ENCODE data around the gene TDRD6. TPM values are rescaled to one million over a fixed set of nuclear protein-coding genes. Genes with fewer than 3 reads are reported as not detected.
"Not testable (repeated sequence)": the region's sequence is repeated elsewhere in the genome, so short reads cannot be mapped to it uniquely, and the experiment has no call there.

Gene TDRD6
- total RNA-seq, 1 experiment from 2014 or later, result 0.02 TPM

GRCh38 chr6:46645265-46645664 is 42.4 kb upstream of the TDRD6 start:
- no peak overlapping the region for H3K18ac ChIP-seq (ENCODE audit: insufficient read length, low read depth, low read length)
- H3K14ac ChIP-seq (ENCODE audit: insufficient read depth, low read length), result no peak overlapping the region
- H2BK5ac ChIP-seq (ENCODE audit: insufficient read length, low read length), result no peak overlapping the region
- Mint-ChIP-seq H3K27ac (no peak overlapping the region), H3K27me3 (ENCODE audit: low read depth) (no peaks in the 10 kb centered on the region), H3K4me3 (no peak overlapping the region), H3K4me1 (peaks cover 0 to 3% of the 10 kb centered on the region in 2 experiments; a peak in 1 of 4 replicates), H3K36me3 (ENCODE audit: insufficient read depth in 1 of 3, low read depth in 3 of 3) (0 out of 7 replicates have a peak, but pooled peaks cover 0 to 4% (median 0%) of the 10 kb centered on the region in 3 experiments), H3K9me3 (no peaks in the 10 kb centered on the region)
- no peak overlapping the region for H2BK12ac ChIP-seq (ENCODE audit: insufficient read length, low read depth, low read length)
- no CpG with 5 or more reads among the region's 1 CpG for WGBS (ENCODE audit: extremely low coverage, insufficient read length, low lambda C conversion rate)
- no peak overlapping the region for H3K56ac ChIP-seq (ENCODE audit: insufficient read length, low read depth, low read length)
- no peak overlapping the region for H4K91ac ChIP-seq (ENCODE audit: insufficient read length, low read depth, low read length)
- H4K8ac ChIP-seq (replicated peaks; ENCODE audit: insufficient read length, low read depth, low read length), result no peak overlapping the region
- no peaks in the 10 kb centered on the region for H3K79me1 ChIP-seq (ENCODE audit: insufficient read depth, low read depth, low read length, poor library complexity, severe bottlenecking)
- H3K4me2 ChIP-seq (ENCODE audit: insufficient read depth, insufficient read length, low read length), result no peak overlapping the region
- H2BK15ac ChIP-seq (ENCODE audit: low read depth, low read length), result no peak overlapping the region
- H2AK5ac ChIP-seq (ENCODE audit: insufficient read length, low read length), result no peak overlapping the region
- no peaks in the 10 kb centered on the region for H3K79me2 ChIP-seq (ENCODE audit: insufficient read depth, low read length)
- TF ChIP-seq, protein P1, sequence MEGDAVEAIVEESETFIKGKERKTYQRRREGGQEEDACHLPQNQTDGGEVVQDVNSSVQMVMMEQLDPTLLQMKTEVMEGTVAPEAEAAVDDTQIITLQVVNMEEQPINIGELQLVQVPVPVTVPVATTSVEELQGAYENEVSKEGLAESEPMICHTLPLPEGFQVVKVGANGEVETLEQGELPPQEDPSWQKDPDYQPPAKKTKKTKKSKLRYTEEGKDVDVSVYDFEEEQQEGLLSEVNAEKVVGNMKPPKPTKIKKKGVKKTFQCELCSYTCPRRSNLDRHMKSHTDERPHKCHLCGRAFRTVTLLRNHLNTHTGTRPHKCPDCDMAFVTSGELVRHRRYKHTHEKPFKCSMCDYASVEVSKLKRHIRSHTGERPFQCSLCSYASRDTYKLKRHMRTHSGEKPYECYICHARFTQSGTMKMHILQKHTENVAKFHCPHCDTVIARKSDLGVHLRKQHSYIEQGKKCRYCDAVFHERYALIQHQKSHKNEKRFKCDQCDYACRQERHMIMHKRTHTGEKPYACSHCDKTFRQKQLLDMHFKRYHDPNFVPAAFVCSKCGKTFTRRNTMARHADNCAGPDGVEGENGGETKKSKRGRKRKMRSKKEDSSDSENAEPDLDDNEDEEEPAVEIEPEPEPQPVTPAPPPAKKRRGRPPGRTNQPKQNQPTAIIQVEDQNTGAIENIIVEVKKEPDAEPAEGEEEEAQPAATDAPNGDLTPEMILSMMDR (conservative IDR thresholded peaks at IDR 0.05), result no peak
- H4K5ac ChIP-seq (ENCODE audit: insufficient read length, low read depth, low read length), result no peak overlapping the region
- no peaks in the 10 kb centered on the region for H3K27me3 ChIP-seq (ENCODE audit: insufficient read depth, low read length)
- no peaks in the 10 kb centered on the region for H3K23me2 ChIP-seq (ENCODE audit: insufficient read length, low read depth, low read length, poor library complexity, severe bottlenecking)
- DNase-seq, result no peak
- no peak overlapping the region for H2AFZ ChIP-seq (ENCODE audit: low read length)
- no peak overlapping the region for H2BK120ac ChIP-seq (ENCODE audit: low read depth, low read length, poor library complexity, severe bottlenecking)
- no peak overlapping the region for H3K9ac ChIP-seq (ENCODE audit: extremely low read depth, insufficient read length, low read length)
- no peak overlapping the region for H3T11ph ChIP-seq (ENCODE audit: low read length)
- no peaks in the 10 kb centered on the region for H3K4me1 ChIP-seq (ENCODE audit: insufficient read depth, low read length)
- no peaks in the 10 kb centered on the region for H4K20me1 ChIP-seq (ENCODE audit: control insufficient read depth, insufficient read depth, insufficient read length)
- H3K9me3 ChIP-seq (ENCODE audit: control insufficient read depth, low read depth, low read length), result no peaks in the 10 kb centered on the region
- no peak overlapping the region for H3K23ac ChIP-seq (ENCODE audit: insufficient read length, low read depth, low read length)
- H2BK20ac ChIP-seq (ENCODE audit: low read depth, low read length, poor library complexity, severe bottlenecking), result no peak overlapping the region
- H3K4ac ChIP-seq (ENCODE audit: low read depth, low read length), result no peak overlapping the region
- no peak overlapping the region for H3K27ac ChIP-seq (ENCODE audit: insufficient read length, low read depth, low read length)

GRCh38 chr6:46648108-46648507 is 39.6 kb upstream of the TDRD6 start:
- H3K9me3 Mint-ChIP-seq; H3K14ac ChIP-seq (ENCODE audit: insufficient read depth, low read length); H3K23me2 ChIP-seq (ENCODE audit: insufficient read length, low read depth, low read length, poor library complexity, severe bottlenecking); H4K8ac ChIP-seq (replicated peaks; ENCODE audit: insufficient read length, low read depth, low read length); H3K23ac ChIP-seq (ENCODE audit: insufficient read length, low read depth, low read length); H3K4ac ChIP-seq (ENCODE audit: low read depth, low read length); H2BK12ac ChIP-seq (ENCODE audit: insufficient read length, low read depth, low read length); H2BK20ac ChIP-seq (ENCODE audit: low read depth, low read length, poor library complexity, severe bottlenecking); H4K20me1 ChIP-seq (ENCODE audit: control insufficient read depth, insufficient read depth, insufficient read length); H3K79me2 ChIP-seq (ENCODE audit: insufficient read depth, low read length); H3K4me2 ChIP-seq (ENCODE audit: insufficient read depth, insufficient read length, low read length); H3K27ac ChIP-seq (ENCODE audit: insufficient read length, low read depth, low read length); H4K91ac ChIP-seq (ENCODE audit: insufficient read length, low read depth, low read length); H3K4me3 Mint-ChIP-seq; H2BK5ac ChIP-seq (ENCODE audit: insufficient read length, low read length); H2BK15ac ChIP-seq (ENCODE audit: low read depth, low read length); H3K36me3 Mint-ChIP-seq (ENCODE audit: insufficient read depth in 1 of 3, low read depth in 3 of 3); H3K18ac ChIP-seq (ENCODE audit: insufficient read length, low read depth, low read length); H3K9ac ChIP-seq (ENCODE audit: extremely low read depth, insufficient read length, low read length); H2AK5ac ChIP-seq (ENCODE audit: insufficient read length, low read length); H3K56ac ChIP-seq (ENCODE audit: insufficient read length, low read depth, low read length); H2AFZ ChIP-seq (ENCODE audit: low read length); H3K79me1 ChIP-seq (ENCODE audit: insufficient read depth, low read depth, low read length, poor library complexity, severe bottlenecking); H3K27me3 Mint-ChIP-seq (ENCODE audit: low read depth); DNase-seq; H2BK120ac ChIP-seq (ENCODE audit: low read depth, low read length, poor library complexity, severe bottlenecking); H3T11ph ChIP-seq (ENCODE audit: low read length); H3K27ac Mint-ChIP-seq; H3K9me3 ChIP-seq (ENCODE audit: control insufficient read depth, low read depth, low read length); H3K27me3 ChIP-seq (ENCODE audit: insufficient read depth, low read length); H3K4me1 ChIP-seq (ENCODE audit: insufficient read depth, low read length); H4K5ac ChIP-seq (ENCODE audit: insufficient read length, low read depth, low read length): not testable (repeated sequence)
- peaks cover 5 to 17% of the 10 kb centered on the region in 2 experiments for H3K4me1 Mint-ChIP-seq
- WGBS (ENCODE audit: extremely low coverage, insufficient read length, low lambda C conversion rate), result no CpG with 5 or more reads among the region's 4 CpGs
